Thyroid gland (tissue), 4 donors: ENCODE measurements around the gene CDC42SE2.

ENCODE experiments used
- POLR2A ChIP-seq, 2 donors: fragments of 450-650 bp; IDR thresholded peaks; one replicate each; pipeline ENCODE4 v1.6.1; 2017; ENCODE audit warnings: antibody characterized with exemption in 2 of 2, mild to moderate bottlenecking in 2 of 2, moderate library complexity in 1 of 2
- TF ChIP-seq, protein P1 (sequence below), 6 experiments: fragments of 200-600 bp in 3 of 6; fragments of 450-650 bp in 3 of 6; sonication (generic) in 3 of 6; IDR thresholded peaks; one replicate each; pipeline ENCODE4 v1.5.1; 2016 to 2019; ENCODE audit warnings: antibody characterized with exemption in 6 of 6, mild to moderate bottlenecking in 2 of 6, inconsistent platforms in 1 of 6, moderate library complexity in 1 of 6

DNA sequence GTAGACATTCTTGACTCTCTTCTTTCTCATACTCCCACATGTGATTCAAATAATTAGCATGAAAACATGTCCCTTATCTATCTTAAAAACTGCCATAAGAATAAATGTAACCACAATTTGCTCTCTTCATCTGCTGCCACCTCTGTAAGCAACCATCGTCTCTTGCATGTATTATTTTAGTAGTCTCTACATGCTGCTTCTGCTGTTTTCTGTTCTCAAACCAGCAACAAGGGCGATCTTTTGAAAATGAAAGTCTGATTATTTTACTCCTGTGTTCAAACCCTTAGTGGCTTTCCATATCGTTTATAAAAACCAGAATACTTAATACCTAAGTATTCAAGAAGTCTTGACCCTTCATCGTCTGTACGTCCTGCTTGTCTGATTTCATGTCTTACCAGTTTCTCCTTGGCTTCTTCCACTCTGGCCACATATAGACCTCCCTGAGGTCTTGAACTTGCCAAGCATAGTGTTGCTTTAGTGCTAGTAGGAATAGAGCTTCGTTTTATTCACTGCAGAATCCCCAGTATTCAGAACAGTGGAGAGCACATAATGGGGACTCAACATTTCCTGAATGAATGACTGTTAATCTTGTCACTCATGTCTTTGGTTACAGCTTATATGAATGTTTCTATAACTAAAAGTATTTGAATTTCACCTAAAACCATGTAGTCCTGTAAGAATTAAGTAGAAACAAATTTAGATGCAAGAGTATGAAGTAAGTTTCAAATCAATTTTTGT, 10.6 kb downstream of the CDC42SE2 start:
- TF ChIP-seq, protein P1, sequence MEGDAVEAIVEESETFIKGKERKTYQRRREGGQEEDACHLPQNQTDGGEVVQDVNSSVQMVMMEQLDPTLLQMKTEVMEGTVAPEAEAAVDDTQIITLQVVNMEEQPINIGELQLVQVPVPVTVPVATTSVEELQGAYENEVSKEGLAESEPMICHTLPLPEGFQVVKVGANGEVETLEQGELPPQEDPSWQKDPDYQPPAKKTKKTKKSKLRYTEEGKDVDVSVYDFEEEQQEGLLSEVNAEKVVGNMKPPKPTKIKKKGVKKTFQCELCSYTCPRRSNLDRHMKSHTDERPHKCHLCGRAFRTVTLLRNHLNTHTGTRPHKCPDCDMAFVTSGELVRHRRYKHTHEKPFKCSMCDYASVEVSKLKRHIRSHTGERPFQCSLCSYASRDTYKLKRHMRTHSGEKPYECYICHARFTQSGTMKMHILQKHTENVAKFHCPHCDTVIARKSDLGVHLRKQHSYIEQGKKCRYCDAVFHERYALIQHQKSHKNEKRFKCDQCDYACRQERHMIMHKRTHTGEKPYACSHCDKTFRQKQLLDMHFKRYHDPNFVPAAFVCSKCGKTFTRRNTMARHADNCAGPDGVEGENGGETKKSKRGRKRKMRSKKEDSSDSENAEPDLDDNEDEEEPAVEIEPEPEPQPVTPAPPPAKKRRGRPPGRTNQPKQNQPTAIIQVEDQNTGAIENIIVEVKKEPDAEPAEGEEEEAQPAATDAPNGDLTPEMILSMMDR (IDR thresholded peaks at IDR 0.05), result no peak
- no peak for TF ChIP-seq POLR2A (IDR thresholded peaks at IDR 0.05)
